HEK293 (cell line): ENCODE measurements around the gene UMAD1.

ENCODE experiments used
- CTCF ChIA-PET: fragments of 350-600 bp; formaldehyde crosslinking; extraction: SDS; loops from one replicate; lab custom pipeline; 2021; ENCODE audit warnings: antibody characterized with exemption; lab: Yijun Ruan, JAX
- POLR2A ChIA-PET: fragments of 300-600 bp; formaldehyde crosslinking; extraction: SDS; loops from one replicate; lab custom pipeline; 2020; ENCODE audit warnings: antibody characterized with exemption, inconsistent platforms; lab: Yijun Ruan, JAX
- H3K27ac ChIP-seq: fragments of 200-500 bp; sonication (Bioruptor generic); 2 replicates; pipeline ENCODE4 v1.5.1; 2014; ENCODE audit warnings: low read depth, low read length, control low read depth, inconsistent platforms; ENCODE audit errors: extremely low read depth
- H3K36me3 ChIP-seq, 2 experiments: fragments of 200-500 bp in 1 of 2; sonication (Bioruptor generic) in 1 of 2; 1 replicate in 1 of 2; 2 replicates in 1 of 2; pipeline ENCODE4 v1.5.1; 2014 to 2017; ENCODE audit warnings: inconsistent platforms in 2 of 2, low read length in 2 of 2; ENCODE audit not compliant: control insufficient read depth in 2 of 2, insufficient read depth in 1 of 2
- H3K4me1 ChIP-seq: fragments of 200-500 bp; sonication (Bioruptor generic); 2 replicates; pipeline ENCODE4 v1.5.1; 2014; ENCODE audit warnings: mild to moderate bottlenecking, low read length, inconsistent platforms; ENCODE audit not compliant: control insufficient read depth, insufficient read depth
- H3K4me3 ChIP-seq: 2 replicates; pipeline ENCODE4 v1.5.1; 2011; ENCODE audit warnings: low read depth, mild to moderate bottlenecking, control low read depth, low read length, moderate library complexity
- H3K9me3 ChIP-seq: fragments of 200-500 bp; sonication (Bioruptor generic); 2 replicates; pipeline ENCODE4 v1.5.1; 2014; ENCODE audit warnings: low read depth, low read length, inconsistent platforms; ENCODE audit not compliant: control insufficient read depth, insufficient read depth
- HOXC10 ChIP-seq: sonication (generic); formaldehyde crosslinking; IDR thresholded peaks from 2 replicates; pipeline ENCODE4 v1.8.1; 2023; ENCODE audit warnings: mild to moderate bottlenecking, missing genetic modification reagents
- IKZF3 ChIP-seq: fragments of 450-650 bp; IDR thresholded peaks from 2 replicates; pipeline ENCODE4 v1.5.0; 2018; ENCODE audit warnings: missing biosample characterization, mild to moderate bottlenecking, missing genetic modification characterization, moderate library complexity
- SP3 ChIP-seq: fragments of 450-650 bp; formaldehyde crosslinking; IDR thresholded peaks from 2 replicates; pipeline ENCODE4 v1.5.1; 2016; ENCODE audit warnings: missing biosample characterization, missing genetic modification characterization
- WT1 ChIP-seq: fragments of 450-650 bp; formaldehyde crosslinking; IDR thresholded peaks from 2 replicates; pipeline ENCODE4 v1.5.1; 2016; ENCODE audit warnings: missing biosample characterization, missing genetic modification characterization
- ZBTB8A ChIP-seq: fragments of 450-650 bp; formaldehyde crosslinking; IDR thresholded peaks from 2 replicates; pipeline ENCODE4 v1.5.1; 2016; ENCODE audit warnings: missing biosample characterization, missing genetic modification characterization
- ZNF112 ChIP-seq: fragments of 450-650 bp; formaldehyde crosslinking; IDR thresholded peaks from 2 replicates; pipeline ENCODE4 v1.5.0; 2017; ENCODE audit warnings: missing biosample characterization, missing genetic modification characterization
- ZNF146 ChIP-seq: fragments of 450-650 bp; formaldehyde crosslinking; IDR thresholded peaks from 2 replicates; pipeline ENCODE4 v1.5.1; 2016; ENCODE audit warnings: missing biosample characterization, missing genetic modification characterization
- ZNF184 ChIP-seq: fragments of 450-650 bp; IDR thresholded peaks from 2 replicates; pipeline ENCODE4 v1.5.1; 2018; ENCODE audit warnings: missing biosample characterization, mild to moderate bottlenecking, missing genetic modification characterization
- ZNF202 ChIP-seq: fragments of 450-650 bp; formaldehyde crosslinking; IDR thresholded peaks from 2 replicates; pipeline ENCODE4 v1.5.1; 2016; ENCODE audit warnings: missing biosample characterization, missing genetic modification characterization, borderline replicate concordance
- ZNF214 ChIP-seq: fragments of 450-650 bp; formaldehyde crosslinking; IDR thresholded peaks from 2 replicates; pipeline ENCODE4 v1.5.1; 2017; ENCODE audit warnings: missing biosample characterization, mild to moderate bottlenecking, missing genetic modification characterization, borderline replicate concordance
- ZNF24 ChIP-seq: fragments of 450-650 bp; formaldehyde crosslinking; IDR thresholded peaks from 2 replicates; pipeline ENCODE4 v1.5.1; 2016; ENCODE audit warnings: missing biosample characterization, missing genetic modification characterization
- ZNF248 ChIP-seq: fragments of 450-650 bp; formaldehyde crosslinking; IDR thresholded peaks from 2 replicates; pipeline ENCODE4 v1.5.1; 2017; ENCODE audit warnings: missing biosample characterization, missing genetic modification characterization
- ZNF311 ChIP-seq: fragments of 450-650 bp; formaldehyde crosslinking; IDR thresholded peaks from 2 replicates; pipeline ENCODE4 v1.5.1; 2017; ENCODE audit warnings: missing biosample characterization, missing genetic modification characterization, borderline replicate concordance
- ZNF324 ChIP-seq: fragments of 450-650 bp; formaldehyde crosslinking; IDR thresholded peaks from 2 replicates; pipeline ENCODE4 v1.5.1; 2016; ENCODE audit warnings: missing biosample characterization, missing genetic modification characterization
- ZNF335 ChIP-seq: fragments of 450-650 bp; formaldehyde crosslinking; conservative IDR thresholded peaks from 2 replicates; pipeline ENCODE4 v1.5.1; 2016; ENCODE audit warnings: missing biosample characterization, missing genetic modification characterization
- ZNF350 ChIP-seq: fragments of 450-650 bp; formaldehyde crosslinking; IDR thresholded peaks from 2 replicates; pipeline ENCODE4 v1.5.0; 2017; ENCODE audit warnings: missing biosample characterization, mild to moderate bottlenecking, missing genetic modification characterization
- ZNF501 ChIP-seq: fragments of 450-650 bp; formaldehyde crosslinking; IDR thresholded peaks from 2 replicates; pipeline ENCODE4 v1.5.1; 2016; ENCODE audit warnings: missing biosample characterization, missing genetic modification characterization
- ZNF510 ChIP-seq: fragments of 450-650 bp; formaldehyde crosslinking; IDR thresholded peaks from 2 replicates; pipeline ENCODE4 v1.5.1; 2018; ENCODE audit warnings: mild to moderate bottlenecking, missing genetic modification characterization, missing biosample characterization; ENCODE audit not compliant: insufficient replicate concordance
- ZNF548 ChIP-seq: fragments of 450-650 bp; formaldehyde crosslinking; IDR thresholded peaks from 2 replicates; pipeline ENCODE4 v1.5.1; 2016; ENCODE audit warnings: missing biosample characterization, missing genetic modification characterization
- ZNF571 ChIP-seq: fragments of 450-650 bp; formaldehyde crosslinking; IDR thresholded peaks from 2 replicates; pipeline ENCODE4 v1.5.0; 2017; ENCODE audit warnings: missing biosample characterization, missing genetic modification characterization
- ZNF585B ChIP-seq: fragments of 450-650 bp; formaldehyde crosslinking; IDR thresholded peaks from 2 replicates; pipeline ENCODE4 v1.5.1; 2016; ENCODE audit warnings: missing biosample characterization, missing genetic modification characterization
- ZNF629 ChIP-seq: fragments of 450-650 bp; formaldehyde crosslinking; IDR thresholded peaks from 2 replicates; pipeline ENCODE4 v1.5.1; 2017; ENCODE audit warnings: missing biosample characterization, missing genetic modification characterization
- ZNF664 ChIP-seq: fragments of 450-650 bp; formaldehyde crosslinking; IDR thresholded peaks from 2 replicates; pipeline ENCODE4 v1.5.1; 2016; ENCODE audit warnings: missing biosample characterization, missing genetic modification characterization
- ZNF701 ChIP-seq: fragments of 450-650 bp; formaldehyde crosslinking; IDR thresholded peaks from 2 replicates; pipeline ENCODE4 v1.5.1; 2016; ENCODE audit warnings: missing biosample characterization, missing genetic modification characterization
- ZNF777 ChIP-seq: fragments of 450-650 bp; formaldehyde crosslinking; IDR thresholded peaks from 2 replicates; pipeline ENCODE4 v1.5.1; 2017; ENCODE audit warnings: missing biosample characterization, missing genetic modification characterization, borderline replicate concordance
- ZNF843 ChIP-seq: fragments of 450-650 bp; formaldehyde crosslinking; IDR thresholded peaks from 2 replicates; pipeline ENCODE4 v1.5.1; 2016; ENCODE audit warnings: missing biosample characterization, missing genetic modification characterization
- TF ChIP-seq, protein P1 (sequence below): fragments of 450-650 bp; formaldehyde crosslinking; IDR thresholded peaks from 2 replicates; pipeline ENCODE4 v1.5.1; 2016; ENCODE audit warnings: missing biosample characterization, missing genetic modification characterization
- TF ChIP-seq, protein P2 (sequence below): fragments of 450-650 bp; formaldehyde crosslinking; IDR thresholded peaks from 2 replicates; pipeline ENCODE4 v1.5.1; 2016; ENCODE audit warnings: missing biosample characterization, missing genetic modification characterization, borderline replicate concordance
- TF ChIP-seq, protein P3 (sequence below): fragments of 450-650 bp; formaldehyde crosslinking; IDR thresholded peaks from 2 replicates; pipeline ENCODE4 v1.5.1; 2016; ENCODE audit warnings: missing biosample characterization, missing genetic modification characterization, borderline replicate concordance
- TF ChIP-seq, protein P4 (sequence below): fragments of 450-650 bp; formaldehyde crosslinking; IDR thresholded peaks from 2 replicates; pipeline ENCODE4 v1.5.1; 2016; ENCODE audit warnings: missing biosample characterization, missing genetic modification characterization
- TF ChIP-seq, protein P5 (sequence below): IDR thresholded peaks from 2 replicates; pipeline ENCODE4 v1.6.1; 2011; ENCODE audit warnings: mild to moderate bottlenecking, low read depth, low read length, borderline replicate concordance

Gene UMAD1

DNA sequence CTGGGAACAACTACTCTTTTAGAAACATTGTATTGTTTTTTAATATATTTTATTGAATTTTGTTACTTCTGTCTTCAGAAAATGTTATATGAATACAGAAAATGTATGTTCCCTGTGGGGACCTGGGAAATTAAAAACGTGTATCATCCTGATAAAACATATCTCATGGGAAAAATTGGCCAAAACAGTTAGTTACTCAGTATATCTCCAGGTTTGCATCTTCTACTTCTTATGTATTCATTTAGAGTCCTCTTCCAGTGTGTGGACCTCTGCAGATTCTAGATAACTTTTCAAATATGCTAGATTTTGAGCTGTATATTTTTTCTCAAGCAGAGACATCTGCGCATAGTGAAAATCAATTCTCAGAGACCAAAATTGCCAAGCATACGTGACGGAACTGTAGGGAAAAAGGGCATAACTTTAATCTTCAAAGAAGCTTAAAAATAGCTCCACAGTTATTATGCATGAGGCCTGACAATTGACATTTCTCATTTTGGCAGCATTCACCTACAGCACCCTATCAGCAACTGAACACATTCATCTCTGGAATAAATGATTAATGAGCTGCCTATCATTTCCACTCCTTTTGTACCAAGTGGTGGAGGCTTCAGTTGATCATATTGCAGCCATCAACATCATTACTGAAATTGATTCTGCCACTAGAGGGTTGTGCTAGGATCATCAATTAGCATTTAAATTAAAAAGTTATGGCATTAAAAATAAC lies 26.4 kb upstream of the UMAD1 start:
- CTCF ChIA-PET = interaction anchor here (1.1 kb wide), 1 partner anchor 19 kb away, joined by 3 read pairs; no protein-coding TSS in a partner anchor

DNA sequence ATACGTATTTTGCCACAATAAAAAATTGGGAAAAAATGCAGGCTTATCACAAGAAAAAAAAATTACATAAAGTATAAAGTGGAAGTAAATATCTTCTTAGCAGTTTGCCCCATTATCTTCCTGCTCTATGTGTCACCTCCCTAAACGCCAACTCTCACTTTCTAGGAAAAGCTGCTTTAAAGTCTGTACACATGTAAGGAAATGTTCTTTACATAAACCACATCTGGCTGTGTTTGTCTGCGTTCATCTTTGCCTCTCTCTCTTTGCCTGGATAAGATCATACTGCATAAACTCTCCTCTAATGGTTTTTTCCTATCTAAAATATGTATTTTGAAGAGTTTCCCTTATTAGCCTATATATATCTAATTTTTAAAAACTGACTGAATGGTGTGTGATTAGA lies 23.0 kb upstream of the UMAD1 start:
- Histone ChIP-seq H3K36me3 (no peaks in the 10 kb centered on the region), H3K4me1 (no peaks in the 10 kb centered on the region), H3K4me3 (no peak overlapping the region), H3K27ac (no peak overlapping the region), H3K9me3 (no peaks in the 10 kb centered on the region)
- no peak for TF ChIP-seq IKZF3 (tag by site-specific recombination)
- no peak for TF ChIP-seq ZNF24 (tag by site-specific recombination)
- TF ChIP-seq, protein P1, sequence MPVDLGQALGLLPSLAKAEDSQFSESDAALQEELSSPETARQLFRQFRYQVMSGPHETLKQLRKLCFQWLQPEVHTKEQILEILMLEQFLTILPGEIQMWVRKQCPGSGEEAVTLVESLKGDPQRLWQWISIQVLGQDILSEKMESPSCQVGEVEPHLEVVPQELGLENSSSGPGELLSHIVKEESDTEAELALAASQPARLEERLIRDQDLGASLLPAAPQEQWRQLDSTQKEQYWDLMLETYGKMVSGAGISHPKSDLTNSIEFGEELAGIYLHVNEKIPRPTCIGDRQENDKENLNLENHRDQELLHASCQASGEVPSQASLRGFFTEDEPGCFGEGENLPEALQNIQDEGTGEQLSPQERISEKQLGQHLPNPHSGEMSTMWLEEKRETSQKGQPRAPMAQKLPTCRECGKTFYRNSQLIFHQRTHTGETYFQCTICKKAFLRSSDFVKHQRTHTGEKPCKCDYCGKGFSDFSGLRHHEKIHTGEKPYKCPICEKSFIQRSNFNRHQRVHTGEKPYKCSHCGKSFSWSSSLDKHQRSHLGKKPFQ (tag by site-specific recombination) = no peak
- TF ChIP-seq, protein P2, sequence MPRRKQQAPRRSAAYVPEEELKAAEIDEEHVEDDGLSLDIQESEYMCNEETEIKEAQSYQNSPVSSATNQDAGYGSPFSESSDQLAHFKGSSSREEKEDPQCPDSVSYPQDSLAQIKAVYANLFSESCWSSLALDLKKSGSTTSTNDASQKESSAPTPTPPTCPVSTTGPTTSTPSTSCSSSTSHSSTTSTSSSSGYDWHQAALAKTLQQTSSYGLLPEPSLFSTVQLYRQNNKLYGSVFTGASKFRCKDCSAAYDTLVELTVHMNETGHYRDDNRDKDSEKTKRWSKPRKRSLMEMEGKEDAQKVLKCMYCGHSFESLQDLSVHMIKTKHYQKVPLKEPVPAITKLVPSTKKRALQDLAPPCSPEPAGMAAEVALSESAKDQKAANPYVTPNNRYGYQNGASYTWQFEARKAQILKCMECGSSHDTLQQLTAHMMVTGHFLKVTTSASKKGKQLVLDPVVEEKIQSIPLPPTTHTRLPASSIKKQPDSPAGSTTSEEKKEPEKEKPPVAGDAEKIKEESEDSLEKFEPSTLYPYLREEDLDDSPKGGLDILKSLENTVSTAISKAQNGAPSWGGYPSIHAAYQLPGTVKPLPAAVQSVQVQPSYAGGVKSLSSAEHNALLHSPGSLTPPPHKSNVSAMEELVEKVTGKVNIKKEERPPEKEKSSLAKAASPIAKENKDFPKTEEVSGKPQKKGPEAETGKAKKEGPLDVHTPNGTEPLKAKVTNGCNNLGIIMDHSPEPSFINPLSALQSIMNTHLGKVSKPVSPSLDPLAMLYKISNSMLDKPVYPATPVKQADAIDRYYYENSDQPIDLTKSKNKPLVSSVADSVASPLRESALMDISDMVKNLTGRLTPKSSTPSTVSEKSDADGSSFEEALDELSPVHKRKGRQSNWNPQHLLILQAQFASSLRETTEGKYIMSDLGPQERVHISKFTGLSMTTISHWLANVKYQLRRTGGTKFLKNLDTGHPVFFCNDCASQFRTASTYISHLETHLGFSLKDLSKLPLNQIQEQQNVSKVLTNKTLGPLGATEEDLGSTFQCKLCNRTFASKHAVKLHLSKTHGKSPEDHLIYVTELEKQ (tag by site-specific recombination) = no peak
- no peak for TF ChIP-seq ZNF335 (tag by site-specific recombination)
- no peak for TF ChIP-seq HOXC10 (CRISPR knock-in tag)
- no peak for TF ChIP-seq ZNF585B (tag by site-specific recombination)
- no peak for TF ChIP-seq ZNF184
- TF ChIP-seq ZNF843 = no peak
- no peak for TF ChIP-seq ZNF701 (tag by site-specific recombination)
- TF ChIP-seq ZNF146 (tag by site-specific recombination) = no peak
- TF ChIP-seq, protein P3, sequence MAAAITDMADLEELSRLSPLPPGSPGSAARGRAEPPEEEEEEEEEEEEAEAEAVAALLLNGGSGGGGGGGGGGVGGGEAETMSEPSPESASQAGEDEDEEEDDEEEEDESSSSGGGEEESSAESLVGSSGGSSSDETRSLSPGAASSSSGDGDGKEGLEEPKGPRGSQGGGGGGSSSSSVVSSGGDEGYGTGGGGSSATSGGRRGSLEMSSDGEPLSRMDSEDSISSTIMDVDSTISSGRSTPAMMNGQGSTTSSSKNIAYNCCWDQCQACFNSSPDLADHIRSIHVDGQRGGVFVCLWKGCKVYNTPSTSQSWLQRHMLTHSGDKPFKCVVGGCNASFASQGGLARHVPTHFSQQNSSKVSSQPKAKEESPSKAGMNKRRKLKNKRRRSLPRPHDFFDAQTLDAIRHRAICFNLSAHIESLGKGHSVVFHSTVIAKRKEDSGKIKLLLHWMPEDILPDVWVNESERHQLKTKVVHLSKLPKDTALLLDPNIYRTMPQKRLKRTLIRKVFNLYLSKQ (tag by site-specific recombination) = no peak
- CTCF ChIA-PET = no interaction called here
- POLR2A ChIA-PET = no interaction called here

More for the DNA sequence above, 26.4 kb upstream of the UMAD1 start:
- TF ChIP-seq ZNF311 (tag by site-specific recombination) = no peak
- no peak for TF ChIP-seq ZNF510 (tag by site-specific recombination)
- no peak for TF ChIP-seq ZNF548 (tag by site-specific recombination)
- no peak for TF ChIP-seq ZBTB8A (tag by site-specific recombination)
- no peak for TF ChIP-seq ZNF629
- TF ChIP-seq ZNF324 (tag by site-specific recombination) = no peak
- no peak for TF ChIP-seq ZNF501
- TF ChIP-seq ZNF777 (tag by site-specific recombination) = no peak
- TF ChIP-seq ZNF664 (tag by site-specific recombination) = no peak
- TF ChIP-seq, protein P4, sequence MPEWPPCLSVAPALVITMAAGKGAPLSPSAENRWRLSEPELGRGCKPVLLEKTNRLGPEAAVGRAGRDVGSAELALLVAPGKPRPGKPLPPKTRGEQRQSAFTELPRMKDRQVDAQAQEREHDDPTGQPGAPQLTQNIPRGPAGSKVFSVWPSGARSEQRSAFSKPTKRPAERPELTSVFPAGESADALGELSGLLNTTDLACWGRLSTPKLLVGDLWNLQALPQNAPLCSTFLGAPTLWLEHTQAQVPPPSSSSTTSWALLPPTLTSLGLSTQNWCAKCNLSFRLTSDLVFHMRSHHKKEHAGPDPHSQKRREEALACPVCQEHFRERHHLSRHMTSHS (tag by site-specific recombination) = no peak
- TF ChIP-seq WT1 (tag by site-specific recombination) = no peak
- TF ChIP-seq, protein P5, sequence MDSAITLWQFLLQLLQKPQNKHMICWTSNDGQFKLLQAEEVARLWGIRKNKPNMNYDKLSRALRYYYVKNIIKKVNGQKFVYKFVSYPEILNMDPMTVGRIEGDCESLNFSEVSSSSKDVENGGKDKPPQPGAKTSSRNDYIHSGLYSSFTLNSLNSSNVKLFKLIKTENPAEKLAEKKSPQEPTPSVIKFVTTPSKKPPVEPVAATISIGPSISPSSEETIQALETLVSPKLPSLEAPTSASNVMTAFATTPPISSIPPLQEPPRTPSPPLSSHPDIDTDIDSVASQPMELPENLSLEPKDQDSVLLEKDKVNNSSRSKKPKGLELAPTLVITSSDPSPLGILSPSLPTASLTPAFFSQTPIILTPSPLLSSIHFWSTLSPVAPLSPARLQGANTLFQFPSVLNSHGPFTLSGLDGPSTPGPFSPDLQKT = no peak
- TF ChIP-seq ZNF214 = no peak
- no peak for TF ChIP-seq ZNF248 (tag by site-specific recombination)
- no peak for TF ChIP-seq SP3 (tag by site-specific recombination)
- no peak for TF ChIP-seq ZNF571
- no peak for TF ChIP-seq ZNF112 (tag by site-specific recombination)
- no peak for TF ChIP-seq ZNF202 (tag by site-specific recombination)
- no peak for TF ChIP-seq ZNF350
- Histone ChIP-seq H3K27ac (no peak overlapping the region), H3K4me1 (no peaks in the 10 kb centered on the region), H3K36me3 (no peaks in the 10 kb centered on the region), H3K9me3 (no peaks in the 10 kb centered on the region), H3K4me3 (no peak overlapping the region)
- POLR2A ChIA-PET = interaction anchor here (0.8 kb wide), 1 partner anchor 26 kb away, joined by 3 read pairs; the partner anchor contains the start of gene UMAD1
